Measurements from ENCODE around the gene LCN1. TPM values are rescaled to one million over a fixed set of nuclear protein-coding genes. Genes with fewer than 3 reads are reported as not detected.

Gene LCN1
- total and polyA plus RNA-seq, 2 experiments from 2014 or later: 0.27 TPM; not detected in 1

DNA sequence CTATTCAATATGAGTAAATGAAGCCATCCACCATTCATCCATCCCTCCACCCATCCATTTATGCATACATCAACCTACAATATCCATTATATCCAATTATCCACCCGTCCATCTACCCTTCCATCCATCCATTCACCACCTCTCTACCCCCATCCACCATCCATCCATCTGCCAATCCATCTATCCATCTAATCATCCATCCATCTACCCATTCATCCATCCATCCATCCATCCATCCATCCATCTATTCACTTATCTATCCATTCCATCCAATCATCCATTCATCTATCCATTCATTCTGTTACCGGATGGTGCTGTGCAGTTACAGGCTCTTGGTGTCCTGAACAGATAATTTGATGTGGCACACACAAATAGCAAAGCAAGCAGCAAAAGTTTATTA, 51.0 kb downstream of the LCN1 start (continued):
- TF ChIP-seq, protein P1, sequence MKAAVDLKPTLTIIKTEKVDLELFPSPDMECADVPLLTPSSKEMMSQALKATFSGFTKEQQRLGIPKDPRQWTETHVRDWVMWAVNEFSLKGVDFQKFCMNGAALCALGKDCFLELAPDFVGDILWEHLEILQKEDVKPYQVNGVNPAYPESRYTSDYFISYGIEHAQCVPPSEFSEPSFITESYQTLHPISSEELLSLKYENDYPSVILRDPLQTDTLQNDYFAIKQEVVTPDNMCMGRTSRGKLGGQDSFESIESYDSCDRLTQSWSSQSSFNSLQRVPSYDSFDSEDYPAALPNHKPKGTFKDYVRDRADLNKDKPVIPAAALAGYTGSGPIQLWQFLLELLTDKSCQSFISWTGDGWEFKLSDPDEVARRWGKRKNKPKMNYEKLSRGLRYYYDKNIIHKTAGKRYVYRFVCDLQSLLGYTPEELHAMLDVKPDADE (IDR thresholded peaks at IDR 0.05): no peak
- TF ChIP-seq POLR2AphosphoS5 (IDR thresholded peaks at IDR 0.05; ENCODE audit: low read depth) (no peak), CREB1 (CRISPR knock-in tag; IDR thresholded peaks at IDR 0.05; ENCODE audit: low read depth) (no peak), STAT1 (IDR thresholded peaks at IDR 0.05; ENCODE audit: unreplicated experiment) (no peak)
- TF ChIP-seq, protein P2, sequence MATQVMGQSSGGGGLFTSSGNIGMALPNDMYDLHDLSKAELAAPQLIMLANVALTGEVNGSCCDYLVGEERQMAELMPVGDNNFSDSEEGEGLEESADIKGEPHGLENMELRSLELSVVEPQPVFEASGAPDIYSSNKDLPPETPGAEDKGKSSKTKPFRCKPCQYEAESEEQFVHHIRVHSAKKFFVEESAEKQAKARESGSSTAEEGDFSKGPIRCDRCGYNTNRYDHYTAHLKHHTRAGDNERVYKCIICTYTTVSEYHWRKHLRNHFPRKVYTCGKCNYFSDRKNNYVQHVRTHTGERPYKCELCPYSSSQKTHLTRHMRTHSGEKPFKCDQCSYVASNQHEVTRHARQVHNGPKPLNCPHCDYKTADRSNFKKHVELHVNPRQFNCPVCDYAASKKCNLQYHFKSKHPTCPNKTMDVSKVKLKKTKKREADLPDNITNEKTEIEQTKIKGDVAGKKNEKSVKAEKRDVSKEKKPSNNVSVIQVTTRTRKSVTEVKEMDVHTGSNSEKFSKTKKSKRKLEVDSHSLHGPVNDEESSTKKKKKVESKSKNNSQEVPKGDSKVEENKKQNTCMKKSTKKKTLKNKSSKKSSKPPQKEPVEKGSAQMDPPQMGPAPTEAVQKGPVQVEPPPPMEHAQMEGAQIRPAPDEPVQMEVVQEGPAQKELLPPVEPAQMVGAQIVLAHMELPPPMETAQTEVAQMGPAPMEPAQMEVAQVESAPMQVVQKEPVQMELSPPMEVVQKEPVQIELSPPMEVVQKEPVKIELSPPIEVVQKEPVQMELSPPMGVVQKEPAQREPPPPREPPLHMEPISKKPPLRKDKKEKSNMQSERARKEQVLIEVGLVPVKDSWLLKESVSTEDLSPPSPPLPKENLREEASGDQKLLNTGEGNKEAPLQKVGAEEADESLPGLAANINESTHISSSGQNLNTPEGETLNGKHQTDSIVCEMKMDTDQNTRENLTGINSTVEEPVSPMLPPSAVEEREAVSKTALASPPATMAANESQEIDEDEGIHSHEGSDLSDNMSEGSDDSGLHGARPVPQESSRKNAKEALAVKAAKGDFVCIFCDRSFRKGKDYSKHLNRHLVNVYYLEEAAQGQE (IDR thresholded peaks at IDR 0.05; ENCODE audit: unreplicated experiment): no peak

DNA sequence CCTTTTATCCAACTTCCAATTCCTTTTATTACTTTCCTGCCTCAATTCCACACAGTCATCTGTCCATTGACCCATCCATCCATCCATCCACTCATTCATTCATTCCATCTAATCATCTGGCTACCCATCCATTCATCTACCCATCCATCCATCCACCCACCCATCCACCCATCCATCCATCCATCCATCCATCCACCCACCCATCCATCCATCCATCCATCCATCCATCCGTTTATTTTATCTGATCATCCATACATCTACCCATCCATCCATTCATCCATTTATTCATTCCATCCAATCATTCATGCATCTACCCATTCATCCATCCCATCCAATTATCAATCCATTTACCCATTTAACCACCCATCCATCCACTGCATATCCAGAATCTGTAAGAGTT, 51.9 kb downstream of the LCN1 start:
- Mint-ChIP-seq H3K36me3 (ENCODE audit: low read depth) (peaks cover 7% of the 10 kb centered on the region; the same call in 2 of the 3 replicates), H3K9me3 (peaks cover 15% of the 10 kb centered on the region), H3K27ac (no peak overlapping the region), H3K4me1 (peaks cover 7% of the 10 kb centered on the region), H3K27me3 (ENCODE audit: insufficient read depth, low read depth, poor library complexity) (no peaks in the 10 kb centered on the region), H3K4me3 (no peak overlapping the region)
- ATAC-seq (no peak), DNase-seq (ENCODE audit: low spot score) (no peak)
- H3K9me2 ChIP-seq (ENCODE audit: insufficient read depth): no peaks in the 10 kb centered on the region
- H3K4me2 ChIP-seq: no peak overlapping the region
- H3K4me1 ChIP-seq (ENCODE audit: insufficient read depth): no peaks in the 10 kb centered on the region
- no peaks in the 10 kb centered on the region for H3K79me2 ChIP-seq (replicated peaks; ENCODE audit: insufficient read depth)
- H2AFZ ChIP-seq: no peak overlapping the region
- no peaks in the 10 kb centered on the region for H3K27me3 ChIP-seq (ENCODE audit: insufficient read depth)
- H3K4me3 ChIP-seq: no peak overlapping the region
- H3K36me3 ChIP-seq (ENCODE audit: insufficient read depth): no peaks in the 10 kb centered on the region
- H3F3A ChIP-seq (replicated peaks; ENCODE audit: low read depth): no peaks in the 10 kb centered on the region
- no peak overlapping the region for H3K27ac ChIP-seq (ENCODE audit: low read depth)
- H4K20me1 ChIP-seq (replicated peaks; ENCODE audit: insufficient read depth): no peaks in the 10 kb centered on the region
- TF ChIP-seq, protein P2 (IDR thresholded peaks at IDR 0.05; ENCODE audit: unreplicated experiment): no peak
- no peak for TF ChIP-seq POLR2AphosphoS5 (IDR thresholded peaks at IDR 0.05; ENCODE audit: low read depth)
- TF ChIP-seq STAT1 (IDR thresholded peaks at IDR 0.05; ENCODE audit: unreplicated experiment): no peak
- TF ChIP-seq, protein P1 (IDR thresholded peaks at IDR 0.05): no peak
- no peak for TF ChIP-seq CREB1 (CRISPR knock-in tag; IDR thresholded peaks at IDR 0.05; ENCODE audit: low read depth)
- no peak for TF ChIP-seq NANOG (IDR thresholded peaks at IDR 0.05; ENCODE audit: borderline replicate concordance)
- TF ChIP-seq EZH2 (IDR thresholded peaks at IDR 0.05; ENCODE audit: low read depth, unreplicated experiment): no peak
- TF ChIP-seq ZNF114 (CRISPR knock-in tag; IDR thresholded peaks at IDR 0.05): no peak
- no peak for TF ChIP-seq ZNF331 (CRISPR knock-in tag; IDR thresholded peaks at IDR 0.05; ENCODE audit: low read depth)
- no peak for TF ChIP-seq EZH2phosphoT487 (IDR thresholded peaks at IDR 0.05; ENCODE audit: unreplicated experiment)
- no peak for TF ChIP-seq JUNB (IDR thresholded peaks at IDR 0.05; ENCODE audit: unreplicated experiment)

Data from GM23338 (cell line).